GM18526 (cell line): ENCODE results near the gene SEPTIN1.

Experiments used
- POLR2A ChIP-seq: IDR thresholded peaks from 3 replicates; pipeline ENCODE4 v1.6.1; 2011; ENCODE audit not compliant: insufficient read length; ENCODE audit errors: extremely low read depth

SEPTIN1 gene

DNA sequence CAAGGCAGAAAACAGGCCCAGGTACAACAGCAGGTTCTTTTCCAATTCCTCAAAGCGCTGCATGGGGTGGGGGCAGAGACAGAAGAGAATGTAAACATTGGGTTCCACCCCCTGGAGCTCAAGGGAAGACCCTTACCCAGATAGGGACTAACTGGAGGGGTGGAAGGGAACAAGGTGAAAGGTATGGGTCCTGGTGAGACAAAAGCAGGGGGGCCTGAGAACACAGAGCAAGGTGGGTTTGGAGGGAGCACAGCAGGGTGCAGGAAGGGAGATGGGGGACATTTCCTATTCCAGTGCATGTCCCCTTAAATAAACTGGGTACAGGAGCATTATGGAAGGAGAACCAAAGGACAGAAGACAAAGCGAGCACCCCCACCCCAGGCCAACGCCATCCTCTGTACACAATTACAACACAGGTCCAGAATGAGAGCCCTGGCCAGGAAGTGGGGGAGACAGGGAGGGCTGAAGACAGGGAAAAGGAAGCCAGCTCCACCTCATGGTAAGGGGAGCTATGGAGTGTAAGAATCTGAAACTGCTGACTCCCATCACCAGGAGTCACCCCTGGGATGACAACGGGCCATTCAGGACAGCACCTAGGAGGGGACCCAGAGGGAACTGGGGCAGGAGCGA lies 25.2 kb downstream of the SEPTIN1 start:
- TF ChIP-seq POLR2A, result no peak

DNA sequence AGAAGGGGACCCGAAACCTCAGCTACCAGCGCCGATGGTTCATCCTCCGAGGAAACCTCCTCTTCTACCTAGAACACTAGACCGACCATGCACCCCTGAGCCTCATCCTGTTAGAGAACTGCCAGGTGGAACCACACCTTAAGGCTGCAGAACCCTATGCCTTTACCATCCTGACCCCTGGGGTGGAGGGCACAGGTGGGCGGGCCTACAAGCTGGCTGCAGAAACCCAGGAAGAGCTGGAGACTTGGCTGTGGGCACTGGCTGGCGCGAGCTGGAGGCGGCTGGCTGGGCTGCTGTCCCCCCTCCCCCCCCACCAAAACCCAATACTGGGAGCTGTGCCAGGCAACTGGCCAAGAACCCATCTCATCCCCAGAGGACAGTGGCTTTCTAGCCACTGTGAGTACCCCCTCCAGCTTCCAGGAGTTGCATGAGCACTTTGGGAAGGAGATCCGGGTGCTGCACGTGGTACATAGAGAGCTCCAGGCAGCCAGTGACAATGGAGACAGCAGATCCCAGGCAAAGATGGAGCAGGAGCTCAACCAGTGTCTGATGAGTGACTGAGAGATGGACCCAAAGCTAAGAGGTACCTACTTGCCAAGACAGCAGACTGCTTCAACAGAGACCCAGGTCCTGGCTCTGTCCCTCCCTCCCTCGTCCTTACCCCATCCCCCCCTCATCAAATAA lies 25.8 kb downstream of the SEPTIN1 start:
- no peak for TF ChIP-seq POLR2A

DNA sequence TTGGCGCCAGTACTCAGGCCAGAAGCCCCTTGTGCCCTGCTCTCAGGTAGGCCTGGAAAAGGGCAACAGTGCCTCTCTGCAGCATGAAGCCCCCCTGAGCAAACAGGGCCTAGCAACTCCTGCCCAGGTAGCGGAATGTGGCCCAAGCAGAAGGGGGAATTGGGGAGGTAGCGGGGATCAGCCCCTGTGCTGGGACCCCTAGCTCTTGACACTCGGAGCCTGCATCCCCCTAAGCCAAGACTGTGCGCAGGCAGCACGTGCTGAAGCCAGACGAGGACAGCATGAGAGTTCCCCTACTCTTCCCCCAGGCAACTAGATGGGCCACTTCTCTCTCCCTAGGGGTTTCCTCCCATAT lies 26.4 kb downstream of the SEPTIN1 start:
- TF ChIP-seq POLR2A, result peak; percentile 35

DNA sequence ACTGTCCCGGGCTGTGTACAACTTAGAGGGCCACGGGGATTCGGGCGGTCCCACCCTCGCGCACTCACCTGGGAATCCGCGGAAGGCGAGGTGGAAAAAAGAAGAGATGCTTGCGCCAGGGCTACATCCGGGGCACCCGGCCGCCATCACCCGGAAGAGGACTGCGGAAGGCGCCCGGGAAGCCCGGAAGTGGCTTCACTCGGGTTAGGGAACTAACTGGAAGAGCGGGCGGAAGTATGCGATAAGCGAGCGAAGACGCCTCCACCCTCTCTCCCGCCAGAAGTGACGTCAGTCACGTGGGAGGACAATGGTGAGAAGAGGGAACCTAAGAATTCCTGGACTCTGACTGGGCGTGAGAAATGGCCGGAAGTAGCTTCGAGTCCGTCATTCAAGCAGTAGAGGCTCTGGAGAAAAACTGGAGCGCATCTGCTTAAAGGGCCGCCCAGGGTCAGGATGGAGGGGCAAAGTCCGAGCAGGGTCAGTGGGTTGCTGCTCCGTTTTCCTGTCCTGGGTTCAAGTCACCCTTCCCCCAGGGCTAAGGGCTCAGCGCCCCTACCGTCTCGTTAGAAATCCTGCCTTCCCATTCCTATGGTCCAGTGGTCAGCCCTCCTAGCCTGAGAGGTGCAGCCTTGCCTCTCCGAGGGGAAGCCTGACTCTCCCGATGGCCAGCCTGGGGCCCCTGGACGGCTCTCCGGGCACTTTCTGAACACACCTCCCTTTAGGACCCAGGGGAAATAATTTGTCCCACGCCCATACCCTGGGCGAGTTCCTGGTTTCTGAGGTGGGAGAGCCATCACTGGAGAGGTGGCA lies 27.0 kb downstream of the SEPTIN1 start, which contains the start of gene CD2BP2:
TSS of gene CD2BP2 (minus strand) at position 165 of the 810 bp plus-strand sequence. CDS start 627 bp downstream, outside the sequence.
- TF ChIP-seq POLR2A, result peak; percentile 58

DNA sequence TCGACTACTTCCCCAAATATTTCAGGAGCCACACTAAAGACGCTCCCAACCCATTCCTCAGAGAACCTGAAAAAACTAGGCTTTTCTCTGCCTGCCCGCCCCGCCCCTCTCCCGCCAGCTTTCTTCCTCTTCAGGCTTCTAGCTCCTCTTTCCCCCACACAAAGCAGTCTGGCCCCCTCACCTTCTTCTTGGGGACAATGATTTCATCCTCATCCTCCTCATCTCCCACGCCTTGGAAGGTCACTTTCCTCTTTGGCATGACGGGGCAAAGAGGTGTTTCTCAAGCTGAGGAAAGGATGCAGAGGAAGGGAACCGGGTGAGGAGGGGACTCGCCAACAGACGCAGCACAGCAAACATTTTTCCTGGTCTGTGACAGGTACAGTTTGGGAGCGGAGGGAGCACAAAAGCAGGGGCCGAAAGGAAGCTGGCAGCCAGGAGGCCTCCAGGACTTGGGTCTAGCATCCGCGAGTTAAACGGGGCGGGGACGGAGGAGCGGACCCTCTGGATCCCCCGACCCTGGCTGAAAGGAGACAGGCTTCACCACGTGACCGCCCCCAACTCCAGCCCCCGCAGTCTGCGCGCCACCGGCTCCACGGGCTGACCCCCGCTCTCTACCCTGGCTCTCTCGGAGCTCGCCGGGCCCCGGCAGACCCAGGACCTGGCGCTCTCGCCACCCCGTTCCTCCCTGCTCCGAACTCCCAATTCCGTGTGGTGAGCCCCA lies 27.8 kb downstream of the SEPTIN1 start:
- no peak for TF ChIP-seq POLR2A

DNA sequence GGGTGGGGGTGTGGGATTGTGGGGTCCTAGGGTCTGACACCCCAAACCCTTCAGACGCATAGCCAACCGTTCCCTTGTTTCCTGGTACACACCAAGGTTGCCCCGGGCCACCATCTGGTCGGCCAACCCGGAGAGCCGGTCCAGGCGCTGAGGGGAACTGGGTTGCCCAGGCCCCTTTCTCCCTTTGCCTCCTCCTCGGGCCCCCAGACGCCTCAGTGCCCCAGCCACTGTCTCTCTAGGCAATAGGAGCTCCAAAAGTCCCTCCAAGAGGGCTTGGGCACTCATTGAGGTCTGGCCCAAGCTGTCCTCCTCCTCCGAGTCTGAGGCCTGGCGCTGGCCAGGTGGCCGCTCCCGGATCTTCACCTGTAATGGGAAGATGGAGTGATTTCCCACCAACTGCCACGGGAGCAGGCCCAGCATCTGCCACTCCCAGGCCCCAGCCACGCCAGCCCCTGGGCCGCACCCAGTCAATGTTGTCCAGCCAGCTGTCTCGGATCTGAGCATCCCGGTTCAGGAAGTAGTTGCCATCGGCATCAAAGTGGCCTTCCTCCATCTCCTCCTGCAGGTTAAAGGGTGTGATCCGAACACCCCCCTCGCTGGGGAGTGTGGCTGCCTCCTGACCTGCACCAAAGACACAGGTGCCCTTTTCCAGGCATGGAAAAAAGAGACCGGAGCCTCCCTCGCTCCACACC lies 28.8 kb downstream of the SEPTIN1 start:
- TF ChIP-seq POLR2A, result no peak

DNA sequence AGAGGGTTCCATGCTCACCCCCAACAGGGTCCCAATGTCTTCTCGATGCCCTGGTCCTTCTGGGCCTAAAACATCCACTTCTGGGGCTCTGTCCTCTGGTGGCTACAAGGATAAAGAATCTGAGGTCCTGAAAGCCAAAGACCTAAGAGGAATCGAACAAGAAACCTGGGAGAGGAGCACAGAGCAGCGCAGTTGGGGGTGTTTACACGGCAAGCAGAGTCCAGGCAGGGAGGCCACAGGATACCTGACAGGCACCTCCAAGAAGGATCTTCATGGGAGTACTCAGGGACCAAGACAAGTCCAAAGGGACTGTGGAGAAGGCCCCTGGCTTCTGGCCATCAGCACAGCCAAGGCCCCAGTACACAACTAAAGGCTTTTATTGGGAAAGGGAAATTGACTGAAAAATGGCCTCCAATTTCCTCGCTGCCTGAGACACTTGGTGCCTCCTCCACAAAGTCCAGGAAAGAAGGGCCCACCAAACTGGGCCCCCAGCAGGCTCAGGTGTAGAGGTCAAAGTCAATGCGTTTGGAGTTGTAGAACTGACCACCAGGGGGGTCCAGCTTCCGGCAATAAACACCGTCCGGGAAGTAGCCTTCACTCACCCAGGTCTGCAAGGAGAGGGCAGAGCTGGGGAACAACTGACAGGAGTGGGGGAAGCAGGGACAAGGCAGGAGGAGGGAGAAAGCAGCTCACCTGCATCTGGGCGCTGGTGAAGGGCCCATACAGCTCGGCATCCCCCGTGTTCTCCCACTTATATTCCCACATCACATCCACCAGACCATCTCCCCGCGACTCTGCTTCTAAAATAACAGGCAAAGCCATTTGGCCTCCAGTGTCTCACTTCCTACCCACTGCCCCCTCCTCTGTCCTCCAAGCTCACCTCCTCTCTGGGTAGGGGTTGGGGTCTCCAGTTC lies 29.6 kb downstream of the SEPTIN1 start:
- no peak for TF ChIP-seq POLR2A

DNA sequence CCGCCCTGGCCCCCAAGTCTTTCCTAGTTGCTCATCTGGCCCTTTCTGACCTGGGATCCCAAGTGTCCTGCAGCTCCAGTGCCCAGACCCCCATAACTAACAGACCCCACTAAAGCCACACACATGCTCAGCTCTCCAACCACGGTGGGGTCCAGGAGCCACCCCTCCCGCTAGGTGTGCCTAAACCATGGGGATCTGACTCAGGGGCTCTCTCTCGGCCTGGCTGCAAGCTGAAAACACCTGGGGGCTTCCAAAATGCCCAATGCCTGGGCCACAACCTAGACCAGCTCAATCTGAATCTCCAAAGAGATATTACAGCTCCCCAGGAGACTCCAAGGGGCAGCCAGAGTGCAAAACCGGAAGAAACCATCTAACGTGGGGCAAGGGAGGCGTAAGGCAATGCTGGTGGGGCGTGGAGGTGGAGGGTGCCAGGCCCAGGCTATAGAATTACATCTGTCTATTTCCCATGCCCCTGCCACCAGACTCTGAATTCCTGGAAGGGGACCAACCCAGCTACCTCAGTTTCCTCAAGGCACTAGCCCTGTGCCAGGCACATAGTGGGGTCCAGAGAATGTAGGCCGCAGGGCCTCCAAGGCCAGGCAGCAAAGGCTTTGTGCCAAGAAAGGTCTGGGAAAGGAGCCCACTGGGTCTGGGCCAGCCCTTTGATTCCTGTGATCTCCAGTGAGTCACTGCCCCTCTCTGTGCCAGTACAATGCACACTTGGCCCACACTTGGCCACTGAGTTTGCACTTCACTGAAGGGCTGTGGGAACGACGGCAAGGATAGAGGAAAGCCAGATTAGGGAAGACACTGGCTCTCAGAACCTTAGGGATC lies 30.6 kb downstream of the SEPTIN1 start:
- no peak for TF ChIP-seq POLR2A

DNA sequence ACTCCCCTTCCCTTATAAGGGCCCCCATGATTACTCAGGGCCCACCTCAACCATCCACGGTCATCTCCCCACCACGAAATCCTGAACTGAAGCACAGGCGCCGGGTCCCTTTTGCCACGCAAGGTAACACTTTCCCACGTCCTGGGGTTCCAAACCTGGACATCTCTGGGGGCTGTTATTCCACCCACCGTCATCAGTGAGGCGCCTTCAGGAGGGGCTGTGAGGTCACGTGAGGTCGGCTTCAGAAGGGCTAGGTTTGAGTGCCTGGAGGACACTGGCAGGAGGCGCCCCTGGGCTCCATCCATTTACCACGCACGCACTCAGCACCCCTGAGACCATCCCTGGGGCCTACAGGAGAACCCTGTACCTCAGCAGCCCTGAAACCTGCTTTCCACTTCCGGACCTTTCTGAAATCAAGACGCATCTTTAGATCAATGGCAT lies 31.3 kb downstream of the SEPTIN1 start:
- no peak for TF ChIP-seq POLR2A

DNA sequence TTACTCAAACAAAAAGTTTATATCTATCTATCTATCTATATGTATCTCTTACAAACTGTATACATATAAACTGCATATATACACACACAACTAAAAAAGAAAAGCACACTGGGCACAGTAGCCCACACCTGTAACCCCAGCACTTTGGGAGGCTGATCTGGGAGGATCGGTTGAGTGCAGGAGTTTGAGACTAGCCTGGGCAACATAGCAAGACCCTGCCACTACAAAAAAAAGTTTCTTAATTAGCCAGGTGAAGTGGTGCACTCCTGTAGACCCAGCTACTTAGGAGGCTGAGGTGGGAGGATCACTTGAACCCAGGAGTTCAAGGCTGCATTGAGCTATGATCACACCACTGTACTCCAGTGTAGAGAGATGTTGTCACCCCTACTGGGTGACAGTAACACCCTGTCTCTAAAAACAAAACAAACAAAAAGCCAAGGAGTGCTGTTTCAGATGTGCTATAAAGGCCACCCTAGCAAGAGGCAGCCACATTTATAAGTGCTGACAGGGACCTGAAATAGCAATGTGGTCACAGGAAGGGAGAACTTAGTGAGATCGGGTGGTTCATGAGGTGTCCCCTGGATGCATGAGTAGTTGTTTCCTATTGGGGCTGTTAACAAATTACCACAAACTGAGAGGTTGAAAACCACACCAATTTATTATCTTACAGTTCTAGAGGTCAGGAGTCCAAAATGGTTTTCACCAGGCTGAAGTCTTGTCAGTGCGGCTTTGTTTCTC lies 32.1 kb downstream of the SEPTIN1 start:
- TF ChIP-seq POLR2A, result no peak

DNA sequence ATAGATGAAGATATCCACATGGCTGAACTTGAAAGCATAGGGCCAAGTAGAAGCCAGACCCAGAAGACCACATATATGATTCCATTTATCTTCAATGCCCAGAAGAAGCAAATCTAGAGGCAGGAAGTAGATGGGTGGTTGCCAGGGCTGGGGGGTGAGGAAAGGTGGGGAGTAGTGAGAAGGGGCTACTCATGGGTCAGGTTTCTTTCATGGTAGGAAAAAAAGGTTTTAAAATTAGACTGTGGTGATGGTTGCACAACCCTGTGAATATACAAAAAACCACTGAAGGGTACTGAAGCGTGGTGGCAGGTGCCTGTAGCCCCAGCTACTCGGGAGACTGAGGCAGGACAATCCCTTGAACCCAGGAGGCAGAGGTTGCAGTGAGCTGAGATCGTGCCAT lies 32.7 kb downstream of the SEPTIN1 start:
- no peak for TF ChIP-seq POLR2A

DNA sequence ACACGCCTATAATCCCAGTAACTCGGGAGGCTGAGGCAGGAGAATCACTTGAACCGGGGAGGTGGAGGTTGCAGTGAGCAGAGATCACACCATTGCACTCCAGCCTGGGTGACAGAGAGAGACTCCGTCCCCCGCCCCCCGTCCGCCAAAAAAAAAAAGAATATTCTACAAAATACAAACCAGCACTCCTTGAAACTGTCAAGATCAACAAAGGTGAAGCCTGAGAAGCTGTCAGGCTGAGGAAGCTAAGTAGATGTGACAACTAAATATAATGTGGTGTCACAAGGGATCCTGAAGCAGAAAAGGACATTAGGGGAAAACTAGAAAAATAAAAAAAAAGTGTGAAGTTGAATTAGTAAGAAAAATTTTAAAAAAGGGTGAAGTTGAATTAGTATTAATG lies 33.4 kb downstream of the SEPTIN1 start:
- TF ChIP-seq POLR2A, result no peak
